Left lung (tissue), 10 donors: ENCODE data around the gene SOBP. TPM values are rescaled to one million over a fixed set of nuclear protein-coding genes. Genes with fewer than 3 reads are reported as not detected.

Source experiments
- ATAC-seq: fragments of 200-7000 bp; cut with Tn5 transposase; one replicate; pipeline ENCODE4 v1.9.1; 2020; ENCODE audit warnings: moderate library complexity
- DNase-seq, 4 donors: peaks; one replicate each; pipeline ENCODE4 v3.0.0-alpha.2; 2013 to 2020
- H3K27ac ChIP-seq, 2 donors: fragments of 200-600 bp; sonication (generic) in 1 of 2; one replicate each; pipeline versions ENCODE4 v1.5.0 to v1.8.0; 2020 to 2021
- H3K27me3 ChIP-seq, 2 donors: fragments of 200-600 bp; sonication (generic) in 1 of 2; one replicate each; pipeline versions ENCODE4 v1.5.0 to v1.8.0; 2020 to 2021
- H3K36me3 ChIP-seq, 2 donors: fragments of 200-600 bp; sonication (generic) in 1 of 2; one replicate each; pipeline versions ENCODE4 v1.5.0 to v1.8.0; 2020 to 2021
- H3K4me1 ChIP-seq, 2 donors: fragments of 200-600 bp; one replicate each; pipeline ENCODE4 v1.8.0; 2021
- H3K4me3 ChIP-seq, 2 donors: fragments of 200-600 bp; sonication (generic) in 1 of 2; one replicate each; pipeline versions ENCODE4 v1.5.0 to v1.8.0; 2020 to 2021; ENCODE audit warnings: mild to moderate bottlenecking in 1 of 2
- H3K9me3 ChIP-seq, 2 donors: fragments of 200-600 bp; sonication (generic) in 1 of 2; one replicate each; pipeline versions ENCODE4 v1.5.0 to v1.8.0; 2020 to 2021
- intact Hi-C, 2 donors: fragments of 100-400 bp; cut with DNase I; formaldehyde crosslinking; loops; one replicate each; pipeline versions ENCODE4 v1.11.2 to v1.14.2; 2022
- polyA plus RNA-seq, 6 donors: library from polyadenylated mRNA; unstranded; fragments of 120-200 nt; gene quantifications; one replicate each; pipeline ENCODE4 v1.2.1, GENCODE V29; 2013; ENCODE audit not compliant: insufficient read length in 6 of 6
- total RNA-seq, 2 donors: library from RNA; stranded (reverse); fragmentation: NEBNext Ultra II Directional; extraction: Animal tissue kit (Norgen Biotek cat#: 25700); gene quantifications; one replicate each; pipeline ENCODE4 v1.2.1, GENCODE V29; 2021
- TF ChIP-seq, protein P1 (sequence below), 2 donors: fragments of 200-600 bp; sonication (generic) in 1 of 2; IDR thresholded peaks; one replicate each; pipeline versions ENCODE4 v1.5.0 to v1.8.0; 2021; ENCODE audit warnings: antibody characterized with exemption in 2 of 2
- donor health status: DM: no; HTN: yes; CAD: no.
- donor health status: DM: no; HTN: no; CAD: no.

SOBP gene
- total and polyA plus RNA-seq, 8 donors, result 6.5 to 11.1 (median 8.1) TPM

DNA sequence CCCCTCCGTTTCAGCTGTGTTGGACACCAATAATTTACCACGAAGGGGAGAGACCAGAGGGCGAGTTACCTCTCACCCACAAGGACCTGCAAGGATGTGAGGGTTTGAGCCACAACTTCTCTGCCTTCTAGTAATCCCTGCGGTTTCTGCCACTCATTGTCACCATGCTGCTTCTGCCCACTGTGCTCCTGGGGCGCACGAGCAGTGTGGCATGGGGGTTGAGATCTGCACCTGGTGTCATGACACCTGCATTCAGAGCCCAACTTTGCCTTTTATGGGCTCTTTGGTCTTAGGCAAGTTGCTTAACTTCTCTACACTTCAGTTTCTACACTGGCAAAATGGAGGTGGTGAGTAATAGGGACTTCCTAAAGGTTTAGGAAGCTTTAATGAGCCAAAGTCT lies 84.9 kb downstream of the SOBP start:
- no peaks in the 10 kb centered on the region for H3K36me3 ChIP-seq
- DNase-seq, result no peak
- no peaks in the 10 kb centered on the region for H3K4me1 ChIP-seq
- TF ChIP-seq, protein P1, sequence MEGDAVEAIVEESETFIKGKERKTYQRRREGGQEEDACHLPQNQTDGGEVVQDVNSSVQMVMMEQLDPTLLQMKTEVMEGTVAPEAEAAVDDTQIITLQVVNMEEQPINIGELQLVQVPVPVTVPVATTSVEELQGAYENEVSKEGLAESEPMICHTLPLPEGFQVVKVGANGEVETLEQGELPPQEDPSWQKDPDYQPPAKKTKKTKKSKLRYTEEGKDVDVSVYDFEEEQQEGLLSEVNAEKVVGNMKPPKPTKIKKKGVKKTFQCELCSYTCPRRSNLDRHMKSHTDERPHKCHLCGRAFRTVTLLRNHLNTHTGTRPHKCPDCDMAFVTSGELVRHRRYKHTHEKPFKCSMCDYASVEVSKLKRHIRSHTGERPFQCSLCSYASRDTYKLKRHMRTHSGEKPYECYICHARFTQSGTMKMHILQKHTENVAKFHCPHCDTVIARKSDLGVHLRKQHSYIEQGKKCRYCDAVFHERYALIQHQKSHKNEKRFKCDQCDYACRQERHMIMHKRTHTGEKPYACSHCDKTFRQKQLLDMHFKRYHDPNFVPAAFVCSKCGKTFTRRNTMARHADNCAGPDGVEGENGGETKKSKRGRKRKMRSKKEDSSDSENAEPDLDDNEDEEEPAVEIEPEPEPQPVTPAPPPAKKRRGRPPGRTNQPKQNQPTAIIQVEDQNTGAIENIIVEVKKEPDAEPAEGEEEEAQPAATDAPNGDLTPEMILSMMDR (IDR thresholded peaks at IDR 0.05), result no peak
- H3K4me3 ChIP-seq, result no peak overlapping the region
- intact Hi-C loops, result no loop called here
- H3K27me3 ChIP-seq, result no peaks in the 10 kb centered on the region
- ATAC-seq, result no peak
- H3K27ac ChIP-seq, result no peak overlapping the region
- H3K9me3 ChIP-seq, result no peaks in the 10 kb centered on the region

DNA sequence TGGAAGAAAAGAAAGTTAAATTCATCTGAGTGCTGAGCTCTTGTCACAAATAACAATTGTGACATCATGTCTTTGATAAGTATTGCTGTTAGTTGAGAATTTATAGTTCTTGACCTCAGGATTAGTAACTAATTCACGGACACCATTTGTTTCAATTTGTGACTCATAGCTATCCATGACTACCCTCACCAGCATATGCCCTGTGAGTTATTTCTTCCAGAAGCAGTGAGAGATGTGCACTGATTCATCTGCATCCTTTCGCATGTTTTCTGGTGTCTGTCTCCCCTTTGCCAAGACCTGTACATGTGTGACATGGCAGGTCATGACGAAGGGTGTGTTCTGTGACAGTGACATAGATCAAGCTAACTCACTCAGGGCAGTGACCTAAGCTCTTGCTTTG lies 86.9 kb downstream of the SOBP start:
- TF ChIP-seq, protein P1 (IDR thresholded peaks at IDR 0.05), result no peak
- intact Hi-C loops, result no loop called here
- no peak overlapping the region for H3K27ac ChIP-seq
- H3K36me3 ChIP-seq, result no peaks in the 10 kb centered on the region
- DNase-seq (no peak), ATAC-seq (no peak)
- H3K27me3 ChIP-seq, result no peaks in the 10 kb centered on the region
- H3K9me3 ChIP-seq, result no peaks in the 10 kb centered on the region
- H3K4me3 ChIP-seq, result no peak overlapping the region
- H3K4me1 ChIP-seq, result no peaks in the 10 kb centered on the region

DNA sequence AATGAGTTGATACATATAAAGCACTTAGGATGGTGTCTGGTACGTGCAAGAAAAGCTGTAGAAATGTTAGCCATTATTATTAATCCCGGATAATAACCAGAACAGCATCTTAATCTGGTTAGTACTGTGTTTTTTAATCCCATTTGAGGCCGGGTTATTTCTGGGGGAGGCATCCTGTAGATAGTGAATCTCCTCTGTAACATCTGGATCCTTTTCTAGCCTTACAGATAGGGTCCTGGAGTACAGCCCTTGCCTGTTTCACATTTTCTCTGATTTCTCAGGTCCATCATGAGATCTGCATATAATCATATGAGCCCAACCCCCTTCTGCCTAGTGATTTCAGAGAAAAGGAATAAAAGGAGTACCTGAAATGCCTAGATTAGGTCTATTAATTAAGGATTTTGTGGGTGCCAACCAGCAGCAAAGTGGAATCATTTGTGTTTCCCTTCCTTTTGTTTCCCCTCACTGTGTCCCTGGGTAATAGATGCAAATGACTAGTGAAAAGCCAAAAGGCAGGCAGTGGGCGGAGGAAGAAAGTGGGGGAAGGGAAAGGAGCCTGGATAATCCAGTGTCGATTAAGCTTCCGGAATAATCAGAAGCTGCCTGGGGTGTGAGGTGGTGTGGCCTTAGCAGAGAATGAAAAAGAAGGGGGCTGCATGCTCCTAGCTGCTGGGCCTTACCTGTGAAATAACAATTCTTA lies 88.9 kb downstream of the SOBP start:
- ATAC-seq (no peak), DNase-seq (no peak)
- no peak overlapping the region for H3K4me3 ChIP-seq
- intact Hi-C loops, result no loop called here
- H3K36me3 ChIP-seq, result no peaks in the 10 kb centered on the region
- H3K27me3 ChIP-seq, result no peaks in the 10 kb centered on the region
- TF ChIP-seq, protein P1 (IDR thresholded peaks at IDR 0.05), result no peak
- H3K27ac ChIP-seq, result no peak overlapping the region
- no peaks in the 10 kb centered on the region for H3K9me3 ChIP-seq
- no peaks in the 10 kb centered on the region for H3K4me1 ChIP-seq

DNA sequence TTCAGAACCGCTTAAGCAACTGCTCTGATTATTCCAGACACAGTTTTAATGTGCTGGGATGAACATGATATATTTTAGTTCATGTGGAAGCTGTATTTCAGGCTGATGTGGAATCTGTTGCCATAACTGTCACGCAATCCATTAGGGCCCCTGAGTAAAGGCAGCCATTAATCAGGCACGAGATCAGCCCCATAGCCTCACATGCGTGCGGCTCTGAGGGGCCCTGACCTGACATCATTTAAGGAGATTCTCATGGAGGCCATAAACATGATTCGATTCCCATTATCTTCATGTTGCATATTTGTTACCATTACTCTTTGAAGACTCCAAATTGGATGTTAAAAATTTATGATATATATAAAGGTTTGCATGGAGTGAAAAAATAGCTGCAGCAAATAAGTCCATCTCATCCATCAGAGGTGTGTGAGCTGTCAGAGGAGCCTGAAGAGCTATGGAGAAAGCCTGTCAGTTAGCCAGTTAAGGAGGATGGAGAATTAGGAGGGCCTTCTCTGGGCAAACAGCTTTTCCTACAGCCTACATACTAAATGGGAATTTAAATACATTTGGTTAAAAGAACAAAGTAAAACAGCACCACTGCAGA lies 89.6 kb downstream of the SOBP start:
- ATAC-seq (no peak), DNase-seq (no peak)
- Histone ChIP-seq H3K4me1 (no peaks in the 10 kb centered on the region), H3K4me3 (no peak overlapping the region), H3K9me3 (no peaks in the 10 kb centered on the region), H3K27me3 (no peaks in the 10 kb centered on the region), H3K36me3 (no peaks in the 10 kb centered on the region), H3K27ac (no peak overlapping the region)
- intact Hi-C loops, result no loop called here
- TF ChIP-seq, protein P1 (IDR thresholded peaks at IDR 0.05), result no peak

DNA sequence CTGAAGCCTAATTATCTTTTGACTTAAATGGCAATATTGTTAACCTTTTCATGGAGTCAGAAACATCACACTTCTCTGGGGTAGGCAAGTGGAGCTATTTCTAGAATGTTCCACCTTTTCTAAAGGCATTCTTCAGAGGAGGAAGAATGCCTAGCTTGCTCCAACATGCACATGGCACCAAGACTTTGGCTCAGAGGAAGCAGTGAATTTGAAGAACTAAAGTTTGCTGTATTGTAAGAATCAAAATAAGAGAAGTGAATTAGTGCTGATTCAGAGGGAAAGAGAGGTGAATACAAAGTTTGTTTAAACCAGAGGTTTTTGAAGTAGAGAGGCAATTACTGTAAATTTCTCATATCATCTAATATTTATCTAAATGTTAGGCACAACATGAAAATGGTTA lies 92.2 kb downstream of the SOBP start:
- intact Hi-C loops, result no loop called here
- Histone ChIP-seq H3K9me3 (no peaks in the 10 kb centered on the region), H3K27me3 (no peaks in the 10 kb centered on the region), H3K4me3 (no peak overlapping the region), H3K27ac (no peak overlapping the region), H3K36me3 (no peaks in the 10 kb centered on the region), H3K4me1 (no peaks in the 10 kb centered on the region)
- DNase-seq, result no peak
- TF ChIP-seq, protein P1 (IDR thresholded peaks at IDR 0.05), result no peak
- no peak for ATAC-seq
